Panc1 (cell line): ENCODE results near the gene SLC36A3. TPM values are rescaled to one million over a fixed set of nuclear protein-coding genes. Genes with fewer than 3 reads are reported as not detected.

Experiments
- ATAC-seq: fragments of 200-7000 bp; cut with Tn5 transposase; 2 replicates; pipeline ENCODE4 v1.9.1; 2020; ENCODE audit warnings: mild to moderate bottlenecking, moderate library complexity
- BruUV-seq: library from RNA; stranded (reverse); fragments of 400-500 nt; replicated peaks from 2 replicates; lab custom pipeline; 2021; lab: Mats Ljungman, UMichigan
- CTCF ChIA-PET: fragments of 300-600 bp; sonication (Branson Sonifier 250); formaldehyde crosslinking; loops from one replicate; lab custom pipeline; 2022; ENCODE audit warnings: antibody characterized with exemption; lab: Charles Lee
- POLR2A ChIA-PET: fragments of 300-600 bp; sonication (Branson Sonifier 250); formaldehyde crosslinking; loops from one replicate; lab custom pipeline; 2022; ENCODE audit warnings: antibody characterized with exemption; lab: Charles Lee
- DNase-seq: peaks from one replicate; pipeline ENCODE4 v3.0.0-alpha.2; 2010; ENCODE audit warnings: low read depth, low spot score
- H3K27ac ChIP-seq: 2 replicates; pipeline ENCODE4 v1.5.1; 2011; ENCODE audit warnings: mild to moderate bottlenecking, low read length, inconsistent platforms
- H3K27me3 ChIP-seq: fragments of 200-500 bp; sonication (Bioruptor generic); 2 replicates; pipeline ENCODE4 v1.6.0; 2014; ENCODE audit warnings: low read length, inconsistent platforms; ENCODE audit not compliant: control insufficient read depth, insufficient read depth
- H3K36me3 ChIP-seq: fragments of 200-500 bp; sonication (Bioruptor generic); 2 replicates; pipeline ENCODE4 v1.5.1; 2014; ENCODE audit warnings: inconsistent platforms, mild to moderate bottlenecking, low read length, moderate library complexity; ENCODE audit not compliant: control insufficient read depth, insufficient read depth
- H3K4me1 ChIP-seq: 2 replicates; pipeline ENCODE4 v1.5.1; 2011; ENCODE audit warnings: inconsistent platforms, mild to moderate bottlenecking, low read length, moderate library complexity; ENCODE audit not compliant: control insufficient read depth, insufficient read depth
- H3K4me3 ChIP-seq, 2 experiments: 2 replicates each; pipeline ENCODE4 v1.5.1; 2011 to 2012; ENCODE audit warnings: low read depth in 2 of 2, low read length in 2 of 2, mild to moderate bottlenecking in 2 of 2, inconsistent platforms in 1 of 2, moderate library complexity in 1 of 2
- H3K9me3 ChIP-seq: fragments of 200-500 bp; sonication (Bioruptor generic); 2 replicates; pipeline ENCODE4 v1.5.1; 2014; ENCODE audit warnings: low read depth, mild to moderate bottlenecking, inconsistent platforms, low read length, moderate library complexity; ENCODE audit not compliant: control insufficient read depth, insufficient read depth
- POLR2AphosphoS5 ChIP-seq: IDR thresholded peaks from 2 replicates; pipeline ENCODE4 v1.6.1; 2012; ENCODE audit warnings: mild to moderate bottlenecking, low read depth, low read length, moderate library complexity
- SIN3A ChIP-seq: IDR thresholded peaks from 2 replicates; pipeline ENCODE4 v1.6.1; 2012; ENCODE audit warnings: low read depth, mild to moderate bottlenecking, low read length, moderate library complexity, borderline replicate concordance; ENCODE audit not compliant: insufficient read depth
- TCF7L2 ChIP-seq: IDR thresholded peaks from 2 replicates; pipeline ENCODE4 v1.6.1; 2011; ENCODE audit warnings: mild to moderate bottlenecking, low read depth, low read length, inconsistent platforms
- in situ Hi-C: cut with HindIII; loops from 2 replicates; pipeline ENCODE4 v1.10.0; 2016; ENCODE audit warnings: low sequenced_read_pairs, low pct_unique_long_range_greater_than_20kb
- intact Hi-C: fragments of 100-400 bp; cut with micrococcal nuclease; formaldehyde crosslinking; loops from one replicate; pipeline ENCODE4 v1.10.0; 2022; ENCODE audit not compliant: unreplicated experiment
- total RNA-seq: library from RNA; stranded (reverse); gene quantifications from one replicate; pipeline ENCODE4 v1.2.1, GENCODE V29; 2021; ENCODE audit not compliant: unreplicated experiment
- TF ChIP-seq, protein P1 (sequence below), 2 experiments: IDR thresholded peaks; 2 replicates each; pipeline ENCODE4 v1.6.1; 2011 to 2012; ENCODE audit warnings: low read depth in 2 of 2, control low read depth in 1 of 2, low read length in 1 of 2, mild to moderate bottlenecking in 1 of 2, moderate library complexity in 1 of 2; ENCODE audit not compliant: insufficient read depth in 1 of 2
- TF ChIP-seq, protein P2 (sequence below): fragments of 450-650 bp; IDR thresholded peaks from 2 replicates; pipeline ENCODE4 v1.5.1; 2017; ENCODE audit warnings: mild to moderate bottlenecking

Gene SLC36A3
- total RNA-seq, 1 experiment from 2014 or later: not detected

DNA sequence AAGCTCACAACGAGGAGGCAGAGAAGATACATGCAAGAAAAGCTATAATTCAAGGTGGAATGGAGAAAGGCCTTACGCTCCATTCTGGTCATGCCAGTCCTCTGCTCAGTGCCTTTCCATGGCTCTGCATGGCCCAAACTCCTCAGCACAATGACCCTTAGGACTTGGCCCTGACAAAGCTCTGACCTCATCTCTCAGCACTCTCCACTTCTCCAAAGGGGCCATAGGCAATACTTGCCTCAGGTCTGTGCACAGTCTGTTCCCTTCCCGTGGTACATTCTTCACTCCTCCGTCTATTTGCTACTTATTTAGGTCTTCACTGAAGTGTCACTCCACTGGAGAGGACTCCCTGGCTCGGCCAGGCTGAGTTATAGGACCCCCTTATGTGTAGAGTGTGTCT, 24.7 kb downstream of the SLC36A3 start:
- H3K27ac ChIP-seq: no peak overlapping the region
- CTCF ChIA-PET: no interaction called here
- BruUV-seq: no TSS peak
- no peak for ATAC-seq
- H3K36me3 ChIP-seq: no peaks in the 10 kb centered on the region
- H3K9me3 ChIP-seq: no peaks in the 10 kb centered on the region
- no peak for DNase-seq
- H3K27me3 ChIP-seq: no peaks in the 10 kb centered on the region
- in situ Hi-C loops: no loop called here
- H3K4me3 ChIP-seq: no peak overlapping the region
- intact Hi-C loops: no loop called here
- H3K4me1 ChIP-seq: no peaks in the 10 kb centered on the region
- POLR2A ChIA-PET: no interaction called here
- TF ChIP-seq, protein P1, sequence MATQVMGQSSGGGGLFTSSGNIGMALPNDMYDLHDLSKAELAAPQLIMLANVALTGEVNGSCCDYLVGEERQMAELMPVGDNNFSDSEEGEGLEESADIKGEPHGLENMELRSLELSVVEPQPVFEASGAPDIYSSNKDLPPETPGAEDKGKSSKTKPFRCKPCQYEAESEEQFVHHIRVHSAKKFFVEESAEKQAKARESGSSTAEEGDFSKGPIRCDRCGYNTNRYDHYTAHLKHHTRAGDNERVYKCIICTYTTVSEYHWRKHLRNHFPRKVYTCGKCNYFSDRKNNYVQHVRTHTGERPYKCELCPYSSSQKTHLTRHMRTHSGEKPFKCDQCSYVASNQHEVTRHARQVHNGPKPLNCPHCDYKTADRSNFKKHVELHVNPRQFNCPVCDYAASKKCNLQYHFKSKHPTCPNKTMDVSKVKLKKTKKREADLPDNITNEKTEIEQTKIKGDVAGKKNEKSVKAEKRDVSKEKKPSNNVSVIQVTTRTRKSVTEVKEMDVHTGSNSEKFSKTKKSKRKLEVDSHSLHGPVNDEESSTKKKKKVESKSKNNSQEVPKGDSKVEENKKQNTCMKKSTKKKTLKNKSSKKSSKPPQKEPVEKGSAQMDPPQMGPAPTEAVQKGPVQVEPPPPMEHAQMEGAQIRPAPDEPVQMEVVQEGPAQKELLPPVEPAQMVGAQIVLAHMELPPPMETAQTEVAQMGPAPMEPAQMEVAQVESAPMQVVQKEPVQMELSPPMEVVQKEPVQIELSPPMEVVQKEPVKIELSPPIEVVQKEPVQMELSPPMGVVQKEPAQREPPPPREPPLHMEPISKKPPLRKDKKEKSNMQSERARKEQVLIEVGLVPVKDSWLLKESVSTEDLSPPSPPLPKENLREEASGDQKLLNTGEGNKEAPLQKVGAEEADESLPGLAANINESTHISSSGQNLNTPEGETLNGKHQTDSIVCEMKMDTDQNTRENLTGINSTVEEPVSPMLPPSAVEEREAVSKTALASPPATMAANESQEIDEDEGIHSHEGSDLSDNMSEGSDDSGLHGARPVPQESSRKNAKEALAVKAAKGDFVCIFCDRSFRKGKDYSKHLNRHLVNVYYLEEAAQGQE (IDR thresholded peaks at IDR 0.05; ENCODE audit: insufficient read depth in 1 of 2, low read depth in 2 of 2, low read length in 1 of 2): no peak
- TF ChIP-seq POLR2AphosphoS5 (no peak), SIN3A (no peak), TCF7L2 (no peak)
- TF ChIP-seq, protein P2, sequence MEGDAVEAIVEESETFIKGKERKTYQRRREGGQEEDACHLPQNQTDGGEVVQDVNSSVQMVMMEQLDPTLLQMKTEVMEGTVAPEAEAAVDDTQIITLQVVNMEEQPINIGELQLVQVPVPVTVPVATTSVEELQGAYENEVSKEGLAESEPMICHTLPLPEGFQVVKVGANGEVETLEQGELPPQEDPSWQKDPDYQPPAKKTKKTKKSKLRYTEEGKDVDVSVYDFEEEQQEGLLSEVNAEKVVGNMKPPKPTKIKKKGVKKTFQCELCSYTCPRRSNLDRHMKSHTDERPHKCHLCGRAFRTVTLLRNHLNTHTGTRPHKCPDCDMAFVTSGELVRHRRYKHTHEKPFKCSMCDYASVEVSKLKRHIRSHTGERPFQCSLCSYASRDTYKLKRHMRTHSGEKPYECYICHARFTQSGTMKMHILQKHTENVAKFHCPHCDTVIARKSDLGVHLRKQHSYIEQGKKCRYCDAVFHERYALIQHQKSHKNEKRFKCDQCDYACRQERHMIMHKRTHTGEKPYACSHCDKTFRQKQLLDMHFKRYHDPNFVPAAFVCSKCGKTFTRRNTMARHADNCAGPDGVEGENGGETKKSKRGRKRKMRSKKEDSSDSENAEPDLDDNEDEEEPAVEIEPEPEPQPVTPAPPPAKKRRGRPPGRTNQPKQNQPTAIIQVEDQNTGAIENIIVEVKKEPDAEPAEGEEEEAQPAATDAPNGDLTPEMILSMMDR: no peak

DNA sequence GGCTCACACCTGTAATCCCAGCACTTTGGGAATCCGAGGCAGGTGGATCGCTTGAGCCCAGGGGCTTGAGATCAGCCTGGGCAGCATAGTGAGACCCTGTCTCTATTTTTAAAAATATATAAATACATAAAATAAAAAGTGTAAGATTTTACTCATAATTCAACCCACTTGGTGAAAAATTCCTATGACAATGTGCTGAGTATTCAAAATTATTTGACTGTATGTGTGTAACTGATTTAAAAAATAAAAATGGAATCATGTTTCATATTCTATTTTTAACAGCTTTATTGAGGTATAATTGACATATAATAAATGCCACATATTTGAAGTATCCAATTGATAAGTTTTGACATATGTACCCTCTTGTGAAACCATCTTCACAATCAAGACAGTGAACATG, 27.8 kb downstream of the SLC36A3 start:
- in situ Hi-C loops: no loop called here
- POLR2A ChIA-PET: no interaction called here

More for the DNA sequence above, 27.8 kb downstream of the SLC36A3 start:
- CTCF ChIA-PET: no interaction called here
- no peaks in the 10 kb centered on the region for H3K36me3 ChIP-seq
- H3K27ac ChIP-seq: no peak overlapping the region
- ATAC-seq: no peak
- no TSS peak for BruUV-seq
- no peaks in the 10 kb centered on the region for H3K27me3 ChIP-seq
- TF ChIP-seq POLR2AphosphoS5 (no peak), TCF7L2 (no peak), SIN3A (no peak)
- TF ChIP-seq, protein P2: no peak
- TF ChIP-seq, protein P1 (IDR thresholded peaks at IDR 0.05; ENCODE audit: insufficient read depth in 1 of 2, low read depth in 2 of 2, low read length in 1 of 2): no peak
- H3K9me3 ChIP-seq: no peaks in the 10 kb centered on the region
- H3K4me1 ChIP-seq: no peaks in the 10 kb centered on the region
- intact Hi-C loops: no loop called here
- no peak for DNase-seq
- no peak overlapping the region for H3K4me3 ChIP-seq
